HCT116 (cell line): Measurements from ENCODE around the gene OSCP1. TPM values are rescaled to one million over a fixed set of nuclear protein-coding genes. Genes with fewer than 3 reads are reported as not detected.

Experiments
- ATAC-seq: fragments of 200-7000 bp; cut with Tn5 transposase; 2 replicates; pipeline ENCODE4 v1.9.1; 2020; ENCODE audit warnings: mild to moderate bottlenecking, moderate library complexity
- BruUV-seq: library from RNA; stranded (reverse); fragments of 400-500 nt; replicated peaks from 2 replicates; lab custom pipeline; 2021; lab: Mats Ljungman, UMichigan
- CTCF ChIA-PET: fragments of 300-600 bp; sonication (Branson Sonifier 250); formaldehyde crosslinking; loops from one replicate; lab custom pipeline; 2021; ENCODE audit warnings: antibody characterized with exemption; lab: Charles Lee
- POLR2A ChIA-PET: fragments of 300-600, 350-600 bp; sonication (Branson Sonifier 250); formaldehyde crosslinking; loops from one replicate; lab custom pipeline; 2021; ENCODE audit warnings: antibody characterized with exemption; lab: Charles Lee
- RAD21 ChIA-PET, 2 experiments: fragments of 300-600 bp; sonication (Branson Sonifier 250); formaldehyde crosslinking; loops; one replicate each; lab custom pipeline; 2023; ENCODE audit warnings: low total read pairs in 2 of 2; ENCODE audit not compliant: uncharacterized antibody in 2 of 2, unreplicated experiment in 2 of 2, low non-redundant PET in 1 of 2; lab: Charles Lee
- DNase-seq: peaks from one replicate; pipeline ENCODE4 v3.0.0-alpha.2; 2010; ENCODE audit warnings: low read depth, low spot score
- H2AFZ ChIP-seq: fragments of 200-600 bp; shearing (Covaris generic), sonication (generic); 2 replicates; pipeline ENCODE4 v1.6.1; 2017; ENCODE audit warnings: low read depth, mixed run types, mixed read lengths, antibody characterized with exemption, low read length; ENCODE audit not compliant: poor library complexity, severe bottlenecking
- H3K27ac ChIP-seq: 2 replicates; pipeline ENCODE4 v1.5.1; 2012; ENCODE audit warnings: low read depth, low read length
- H3K27me3 ChIP-seq: fragments of 200-600 bp; sonication (generic); 2 replicates; pipeline ENCODE4 v1.6.1; 2016; ENCODE audit warnings: mixed run types, low read length, mixed read lengths; ENCODE audit not compliant: insufficient read depth
- H3K36me3 ChIP-seq, 2 experiments: fragments of 200-500 bp in 1 of 2; fragments of 200-600 bp in 1 of 2; sonication (Bioruptor generic) in 1 of 2; sonication (generic) in 1 of 2; 2 replicates each; pipeline versions ENCODE4 v1.5.1 to v1.6.1; 2014 to 2016; ENCODE audit warnings: low read length in 2 of 2, inconsistent platforms in 1 of 2, mixed read lengths in 1 of 2, mixed run types in 1 of 2; ENCODE audit not compliant: insufficient read depth in 2 of 2, control insufficient read depth in 1 of 2
- H3K4me1 ChIP-seq, 2 experiments: fragments of 200-600 bp in 1 of 2; sonication (generic) in 1 of 2; 2 replicates each; pipeline versions ENCODE4 v1.5.1 to v1.6.1; 2012 to 2017; ENCODE audit warnings: low read length in 2 of 2, inconsistent platforms in 1 of 2, mild to moderate bottlenecking in 1 of 2, mixed read lengths in 1 of 2, mixed run types in 1 of 2, moderate library complexity in 1 of 2; ENCODE audit not compliant: insufficient read depth in 2 of 2, control insufficient read depth in 1 of 2
- H3K4me2 ChIP-seq: fragments of 200-600 bp; sonication (generic); 2 replicates; pipeline ENCODE4 v1.6.1; 2017; ENCODE audit warnings: mixed run types, low read length, mixed read lengths
- H3K4me3 ChIP-seq, 2 experiments: fragments of 200-600 bp in 1 of 2; sonication (generic) in 1 of 2; replicated peaks in 1 of 2; 2 replicates each; pipeline ENCODE4 v1.5.1; 2011 to 2016; ENCODE audit warnings: low read length in 2 of 2, control low read depth in 1 of 2, low read depth in 1 of 2, mild to moderate bottlenecking in 1 of 2, mixed read lengths in 1 of 2, mixed run types in 1 of 2
- H3K79me2 ChIP-seq: fragments of 200-600 bp; sonication (generic); 2 replicates; pipeline ENCODE4 v1.6.1; 2017; ENCODE audit warnings: mild to moderate bottlenecking, mixed run types, low read length, moderate library complexity, mixed read lengths; ENCODE audit not compliant: insufficient read depth
- H3K9ac ChIP-seq: fragments of 200-600 bp; sonication (generic); 2 replicates; pipeline ENCODE4 v1.6.1; 2016; ENCODE audit warnings: low read length, mixed read lengths
- H3K9me2 ChIP-seq: fragments of 200-600 bp; sonication (generic), shearing (Covaris generic); 2 replicates; pipeline ENCODE4 v1.6.1; 2017; ENCODE audit warnings: mixed run types, mild to moderate bottlenecking, moderate library complexity; ENCODE audit not compliant: insufficient read depth
- H3K9me3 ChIP-seq, 2 experiments: fragments of 200-500 bp in 1 of 2; fragments of 200-600 bp in 1 of 2; sonication (Bioruptor generic) in 1 of 2; sonication (generic) in 1 of 2; 2 replicates each; pipeline ENCODE4 v1.6.1; 2014 to 2017; ENCODE audit warnings: low read length in 2 of 2, mixed read lengths in 2 of 2, inconsistent platforms in 1 of 2, low read depth in 1 of 2, mild to moderate bottlenecking in 1 of 2, mixed run types in 1 of 2, moderate library complexity in 1 of 2; ENCODE audit not compliant: control insufficient read depth in 1 of 2, insufficient read depth in 1 of 2
- H4K20me1 ChIP-seq: fragments of 200-600 bp; sonication (generic), shearing (Covaris generic); 2 replicates; pipeline ENCODE4 v1.6.1; 2017; ENCODE audit warnings: mixed run types, mild to moderate bottlenecking, moderate library complexity; ENCODE audit not compliant: insufficient read depth
- CTCF ChIP-seq, 3 experiments: fragments of 200-600 bp in 1 of 3; sonication (generic) in 1 of 3; IDR thresholded peaks in 2 of 3; conservative IDR thresholded peaks in 1 of 3; 2 replicates each; pipeline ENCODE4 v1.5.1; 2012 to 2017; ENCODE audit warnings: low read depth in 2 of 3, low read length in 2 of 3, antibody characterized with exemption in 1 of 3, borderline replicate concordance in 1 of 3, control low read depth in 1 of 3, mild to moderate bottlenecking in 1 of 3, mixed read lengths in 1 of 3, mixed run types in 1 of 3, moderate library complexity in 1 of 3; ENCODE audit not compliant: insufficient read depth in 1 of 3
- EGR1 ChIP-seq: IDR thresholded peaks from 2 replicates; pipeline ENCODE4 v1.6.1; 2012; ENCODE audit warnings: low read depth
- JUND ChIP-seq: IDR thresholded peaks from 2 replicates; pipeline ENCODE4 v1.6.1; 2012
- MAX ChIP-seq: IDR thresholded peaks from 2 replicates; pipeline ENCODE4 v1.6.1; 2012
- POLR2A ChIP-seq: IDR thresholded peaks from 2 replicates; pipeline ENCODE4 v1.7.0; 2011; ENCODE audit warnings: borderline replicate concordance; ENCODE audit not compliant: insufficient read depth, insufficient read length; ENCODE audit errors: extremely low read depth
- POLR2AphosphoS5 ChIP-seq: IDR thresholded peaks from 2 replicates; pipeline ENCODE4 v1.6.1; 2011; ENCODE audit warnings: mild to moderate bottlenecking, low read depth, low read length, moderate library complexity
- RAD21 ChIP-seq: IDR thresholded peaks from 2 replicates; pipeline ENCODE4 v1.6.1; 2012; ENCODE audit warnings: low read depth, mild to moderate bottlenecking
- REST ChIP-seq: IDR thresholded peaks from 2 replicates; pipeline ENCODE4 v1.6.1; 2012; ENCODE audit warnings: low read depth
- SRF ChIP-seq: IDR thresholded peaks from 2 replicates; pipeline ENCODE4 v1.6.1; 2012; ENCODE audit warnings: low read depth
- TCF7L2 ChIP-seq: IDR thresholded peaks from 2 replicates; pipeline ENCODE4 v1.7.0; 2011; ENCODE audit warnings: borderline replicate concordance, inconsistent platforms; ENCODE audit not compliant: insufficient read depth, insufficient read length; ENCODE audit errors: extremely low read depth
- ZFX ChIP-seq: fragments of 450-650 bp; IDR thresholded peaks from 2 replicates; pipeline ENCODE4 v1.6.1; 2017
- intact Hi-C: fragments of 100-400 bp; cut with micrococcal nuclease; formaldehyde crosslinking; loops from 2 replicates; pipeline ENCODE4 v1.10.0; 2022
- total RNA-seq: library from RNA; stranded (reverse); gene quantifications from one replicate; pipeline ENCODE4 v1.2.1, GENCODE V29; 2021; ENCODE audit not compliant: unreplicated experiment

The OSCP1 gene
- total RNA-seq, 1 experiment from 2014 or later: 4.1 TPM

DNA sequence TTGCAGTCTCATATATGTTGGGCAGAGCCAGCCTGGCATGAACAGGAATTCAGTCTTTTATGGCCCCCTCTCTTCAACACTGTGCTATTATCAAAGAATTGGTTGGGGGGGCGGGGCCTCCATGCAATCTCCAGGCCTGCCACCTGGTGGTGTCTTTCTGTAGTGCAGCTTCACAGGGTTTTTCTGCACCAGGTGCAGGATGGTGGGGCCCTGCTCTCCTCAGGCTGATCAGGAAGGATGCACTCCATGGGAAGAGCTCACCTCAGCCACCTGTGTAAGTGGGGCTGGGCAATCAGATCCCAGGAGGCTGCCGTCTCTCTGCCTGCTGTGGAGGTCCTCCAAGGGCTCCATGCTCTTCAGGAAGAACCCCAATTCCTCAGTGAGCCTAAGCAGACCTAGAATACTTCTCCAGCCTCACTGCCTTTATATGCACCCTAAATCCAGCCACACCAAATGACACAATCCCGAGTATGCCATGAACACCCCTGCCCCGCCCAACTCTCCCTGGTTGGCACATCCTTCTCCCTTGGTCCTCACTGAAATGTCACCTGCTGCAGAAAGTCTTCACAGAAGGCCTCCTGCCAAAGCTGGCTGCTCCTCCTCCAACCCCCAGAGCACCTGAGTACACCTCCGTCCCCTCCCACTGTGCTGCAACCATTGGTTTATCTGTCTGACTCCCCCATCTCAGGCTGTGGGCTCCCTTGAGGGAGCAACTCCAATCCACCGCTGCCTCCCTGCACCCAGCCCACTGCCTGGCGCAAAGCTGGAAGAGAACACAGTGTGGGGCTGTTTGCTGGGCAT, 81.0 kb downstream of the OSCP1 start:
- H3K27ac ChIP-seq: peak overlapping the region; percentile 16; the same call in 1 of the 2 replicates
- no peaks in the 10 kb centered on the region for H3K27me3 ChIP-seq
- H3K79me2 ChIP-seq: peaks cover 68% of the 10 kb centered on the region
- peaks cover 34 to 47% of the 10 kb centered on the region in 2 experiments for H3K4me1 ChIP-seq
- H3K9ac ChIP-seq: no peak overlapping the region
- peak; percentile 43 for DNase-seq
- ChIA-PET CTCF (interaction anchor here (0.6 to 1.6 kb wide), 9 partner anchors 8 to 220 kb away, joined by 3 to 7 read pairs (median 4); partner anchors contain the start of genes EVA1B and TRAPPC3), POLR2A (interaction anchor here (1.2 to 1.8 kb wide), 2 partner anchors 17 to 19 kb away, joined by 3 to 11 read pairs; no protein-coding TSS in a partner anchor), RAD21 (interaction anchor here in 1 of 2 experiments (0.9 kb wide), 1 partner anchor 18 kb away, joined by 4 read pairs; no protein-coding TSS in a partner anchor)
- peaks cover 0 to 10% of the 10 kb centered on the region in 2 experiments; a peak in 1 of 4 replicates for H3K36me3 ChIP-seq
- no peak overlapping the region for H3K4me3 ChIP-seq
- peak; percentile 67 for ATAC-seq
- H4K20me1 ChIP-seq: no peaks in the 10 kb centered on the region; the same call in 1 of the 2 replicates
- no peaks in the 10 kb centered on the region for H3K9me2 ChIP-seq
- no peak overlapping the region for H2AFZ ChIP-seq
- intact Hi-C loops: loop anchor here (1.0 to 5.0 kb wide), 2 partner anchors 52 to 272 kb away; no protein-coding TSS in a partner anchor
- H3K9me3 ChIP-seq: no peaks in the 10 kb centered on the region
- peak overlapping the region; percentile 21; the same call in 1 of the 2 replicates for H3K4me2 ChIP-seq
- no TSS peak for BruUV-seq
- TF ChIP-seq POLR2A: no peak
- no peak for TF ChIP-seq MAX
- peak; percentile 79 for TF ChIP-seq RAD21
- no peak for TF ChIP-seq ZFX
- TF ChIP-seq EGR1: no peak
- no peak for TF ChIP-seq POLR2AphosphoS5
- no peak for TF ChIP-seq SRF
- TF ChIP-seq CTCF (IDR thresholded peaks at IDR 0.05 in 2 of 3, conservative IDR thresholded peaks at IDR 0.05 in 1 of 3; ENCODE audit: borderline replicate concordance in 1 of 3, insufficient read depth in 1 of 3, low read depth in 2 of 3, low read length in 2 of 3): peak; percentile 87 to 89 (median 89)
- no peak for TF ChIP-seq REST
- no peak for TF ChIP-seq JUND
- no peak for TF ChIP-seq TCF7L2
